ENCODE measurements around the gene DENND5A. TPM values are rescaled to one million over a fixed set of nuclear protein-coding genes. Genes with fewer than 3 reads are reported as not detected.

Gene DENND5A
- polyA plus RNA-seq, 3 donors, result 24.4 to 291 (median 37.5) TPM

DNA sequence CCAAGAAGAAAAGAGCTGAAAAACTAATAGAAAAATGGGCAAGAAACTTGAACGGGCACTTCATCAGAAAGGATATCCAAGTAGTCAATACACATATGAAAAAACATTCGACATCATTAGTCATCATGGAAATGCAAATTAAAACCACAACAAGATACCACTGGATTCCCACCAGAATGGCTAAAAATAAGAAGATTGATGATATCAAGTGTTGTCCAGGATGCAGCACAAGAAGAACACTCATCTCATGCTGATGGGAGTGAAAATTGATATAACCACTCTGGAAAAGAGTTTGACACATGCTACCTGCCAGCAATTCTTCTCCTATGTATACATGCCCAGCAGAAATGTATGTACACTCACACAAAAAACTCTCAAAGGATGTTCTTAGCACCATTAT, 146.9 kb downstream of the DENND5A start:
- no peaks in the 10 kb centered on the region for H3K4me1 Mint-ChIP-seq
- no peaks in the 10 kb centered on the region for H3K36me3 ChIP-seq (replicated peaks in 1 of 2; ENCODE audit: control insufficient read depth in 1 of 2, insufficient read depth in 2 of 2, low read length in 2 of 2)
- no peaks in the 10 kb centered on the region for H3K79me2 ChIP-seq (ENCODE audit: insufficient read depth, low read length)
- no peak overlapping the region for H3K27ac Mint-ChIP-seq
- intact Hi-C loops (cut with micrococcal nuclease), result no loop called here
- no peaks in the 10 kb centered on the region for H3K36me3 Mint-ChIP-seq
- TF ChIP-seq, protein P1, sequence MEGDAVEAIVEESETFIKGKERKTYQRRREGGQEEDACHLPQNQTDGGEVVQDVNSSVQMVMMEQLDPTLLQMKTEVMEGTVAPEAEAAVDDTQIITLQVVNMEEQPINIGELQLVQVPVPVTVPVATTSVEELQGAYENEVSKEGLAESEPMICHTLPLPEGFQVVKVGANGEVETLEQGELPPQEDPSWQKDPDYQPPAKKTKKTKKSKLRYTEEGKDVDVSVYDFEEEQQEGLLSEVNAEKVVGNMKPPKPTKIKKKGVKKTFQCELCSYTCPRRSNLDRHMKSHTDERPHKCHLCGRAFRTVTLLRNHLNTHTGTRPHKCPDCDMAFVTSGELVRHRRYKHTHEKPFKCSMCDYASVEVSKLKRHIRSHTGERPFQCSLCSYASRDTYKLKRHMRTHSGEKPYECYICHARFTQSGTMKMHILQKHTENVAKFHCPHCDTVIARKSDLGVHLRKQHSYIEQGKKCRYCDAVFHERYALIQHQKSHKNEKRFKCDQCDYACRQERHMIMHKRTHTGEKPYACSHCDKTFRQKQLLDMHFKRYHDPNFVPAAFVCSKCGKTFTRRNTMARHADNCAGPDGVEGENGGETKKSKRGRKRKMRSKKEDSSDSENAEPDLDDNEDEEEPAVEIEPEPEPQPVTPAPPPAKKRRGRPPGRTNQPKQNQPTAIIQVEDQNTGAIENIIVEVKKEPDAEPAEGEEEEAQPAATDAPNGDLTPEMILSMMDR (IDR thresholded peaks at IDR 0.05), result no peak
- H4K20me1 ChIP-seq (ENCODE audit: insufficient read depth, low read length), result no peaks in the 10 kb centered on the region
- H3K27me3 Mint-ChIP-seq (ENCODE audit: low read depth in 3 of 3), result peaks cover 0 to 1% (median 0%) of the 10 kb centered on the region in 3 donors
- no peak overlapping the region for H2AFZ ChIP-seq (ENCODE audit: insufficient read depth, low read depth, low read length, poor library complexity, severe bottlenecking)
- H3K9me3 ChIP-seq (replicated peaks in 1 of 2; ENCODE audit: control insufficient read depth in 1 of 2, insufficient read depth in 1 of 2, low read length in 2 of 2), result peaks cover under 1 to 3% of the 10 kb centered on the region in 2 donors
- WGBS (ENCODE audit: insufficient coverage), result no CpG with 5 or more reads among the region's 2 CpGs
- H3K4me3 Mint-ChIP-seq, result no peak overlapping the region
- H3K9ac ChIP-seq (ENCODE audit: insufficient read depth, low read length, poor library complexity, severe bottlenecking), result no peak overlapping the region
- H3K9me3 Mint-ChIP-seq, result peaks cover under 1 to 5% (median 2%) of the 10 kb centered on the region in 7 donors
- H3K27ac ChIP-seq (ENCODE audit: low read depth in 1 of 2, low read length in 2 of 2), result no peak overlapping the region
- H3K4me1 ChIP-seq (ENCODE audit: control insufficient read depth in 1 of 2, insufficient read depth in 2 of 2, low read length in 2 of 2), result no peaks in the 10 kb centered on the region
- H3K4me2 ChIP-seq (replicated peaks; ENCODE audit: extremely low read depth, low read length, poor library complexity, severe bottlenecking), result no peak overlapping the region
- no peak for DNase-seq
- H3K27me3 ChIP-seq (ENCODE audit: control insufficient read depth in 2 of 2, insufficient read depth in 2 of 2, low read length in 2 of 2), result no peaks in the 10 kb centered on the region
- H3K4me3 ChIP-seq (replicated peaks in 1 of 3; ENCODE audit: low read depth in 2 of 3, low read length in 3 of 3), result no peak overlapping the region

GRCh38 chr11:9112075-9112474, 153.1 kb downstream of the DENND5A start:
- no peak overlapping the region for H3K4me3 ChIP-seq (replicated peaks in 1 of 3; ENCODE audit: low read depth in 2 of 3, low read length in 3 of 3)
- Mint-ChIP-seq H3K4me1 (no peaks in the 10 kb centered on the region), H3K9me3 (peaks cover 10 to 20% (median 13%) of the 10 kb centered on the region in 7 donors), H3K27ac (no peak overlapping the region), H3K27me3 (ENCODE audit: low read depth in 3 of 3) (peaks cover 0 to 1% (median 1%) of the 10 kb centered on the region in 3 donors), H3K4me3 (no peak overlapping the region), H3K36me3 (no peaks in the 10 kb centered on the region)
- no peaks in the 10 kb centered on the region for H3K79me2 ChIP-seq (ENCODE audit: insufficient read depth, low read length)
- no peaks in the 10 kb centered on the region for H3K4me1 ChIP-seq (ENCODE audit: control insufficient read depth in 1 of 2, insufficient read depth in 2 of 2, low read length in 2 of 2)
- TF ChIP-seq, protein P1 (IDR thresholded peaks at IDR 0.05), result no peak
- no peaks in the 10 kb centered on the region for H3K36me3 ChIP-seq (replicated peaks in 1 of 2; ENCODE audit: control insufficient read depth in 1 of 2, insufficient read depth in 2 of 2, low read length in 2 of 2)
- no peak overlapping the region for H3K27ac ChIP-seq (ENCODE audit: low read depth in 1 of 2, low read length in 2 of 2)
- H3K27me3 ChIP-seq (ENCODE audit: control insufficient read depth in 2 of 2, insufficient read depth in 2 of 2, low read length in 2 of 2), result no peaks in the 10 kb centered on the region
- no peak overlapping the region for H3K4me2 ChIP-seq (replicated peaks; ENCODE audit: extremely low read depth, low read length, poor library complexity, severe bottlenecking)
- no peak overlapping the region for H2AFZ ChIP-seq (ENCODE audit: insufficient read depth, low read depth, low read length, poor library complexity, severe bottlenecking)
- WGBS (ENCODE audit: insufficient coverage), result no CpG with 5 or more reads among the region's 2 CpGs
- intact Hi-C loops (cut with micrococcal nuclease), result no loop called here
- no peak overlapping the region for H3K9ac ChIP-seq (ENCODE audit: insufficient read depth, low read length, poor library complexity, severe bottlenecking)
- no peaks in the 10 kb centered on the region for H4K20me1 ChIP-seq (ENCODE audit: insufficient read depth, low read length)
- no peak for DNase-seq
- peaks cover 5 to 19% of the 10 kb centered on the region in 2 donors for H3K9me3 ChIP-seq (replicated peaks in 1 of 2; ENCODE audit: control insufficient read depth in 1 of 2, insufficient read depth in 1 of 2, low read length in 2 of 2)

All from CD14-positive monocyte (primary cell).